ENCODE results near the gene CHID1.

DNA sequence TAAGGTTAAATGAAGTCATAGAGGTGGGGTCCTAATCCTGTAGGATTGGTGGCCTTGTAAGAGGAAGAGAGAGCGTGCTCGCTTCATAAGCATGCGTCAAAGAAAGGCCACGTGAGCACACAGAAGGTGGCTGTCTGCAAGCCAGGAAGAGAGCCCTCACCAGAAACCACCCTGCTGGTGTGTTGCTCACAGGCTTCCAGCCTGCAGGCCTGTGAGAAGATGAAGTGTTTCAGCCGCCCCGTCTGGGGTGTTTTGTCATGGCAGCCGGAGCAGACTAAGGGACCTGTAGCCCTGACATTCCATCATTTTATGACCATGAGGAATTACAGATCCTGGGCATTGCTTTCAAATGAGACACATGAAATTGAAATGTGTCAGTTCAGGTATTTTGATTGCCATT, 47.5 kb upstream of the CHID1 start:
- TF ChIP-seq, protein P1, sequence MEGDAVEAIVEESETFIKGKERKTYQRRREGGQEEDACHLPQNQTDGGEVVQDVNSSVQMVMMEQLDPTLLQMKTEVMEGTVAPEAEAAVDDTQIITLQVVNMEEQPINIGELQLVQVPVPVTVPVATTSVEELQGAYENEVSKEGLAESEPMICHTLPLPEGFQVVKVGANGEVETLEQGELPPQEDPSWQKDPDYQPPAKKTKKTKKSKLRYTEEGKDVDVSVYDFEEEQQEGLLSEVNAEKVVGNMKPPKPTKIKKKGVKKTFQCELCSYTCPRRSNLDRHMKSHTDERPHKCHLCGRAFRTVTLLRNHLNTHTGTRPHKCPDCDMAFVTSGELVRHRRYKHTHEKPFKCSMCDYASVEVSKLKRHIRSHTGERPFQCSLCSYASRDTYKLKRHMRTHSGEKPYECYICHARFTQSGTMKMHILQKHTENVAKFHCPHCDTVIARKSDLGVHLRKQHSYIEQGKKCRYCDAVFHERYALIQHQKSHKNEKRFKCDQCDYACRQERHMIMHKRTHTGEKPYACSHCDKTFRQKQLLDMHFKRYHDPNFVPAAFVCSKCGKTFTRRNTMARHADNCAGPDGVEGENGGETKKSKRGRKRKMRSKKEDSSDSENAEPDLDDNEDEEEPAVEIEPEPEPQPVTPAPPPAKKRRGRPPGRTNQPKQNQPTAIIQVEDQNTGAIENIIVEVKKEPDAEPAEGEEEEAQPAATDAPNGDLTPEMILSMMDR (IDR thresholded peaks at IDR 0.05), result no peak
- TF ChIP-seq POLR2A (IDR thresholded peaks at IDR 0.05) (no peak), POLR2AphosphoS5 (IDR thresholded peaks at IDR 0.05) (no peak)
